GM18526 (cell line): ENCODE results near the gene PGD.

Source experiments
- POLR2A ChIP-seq: IDR thresholded peaks from 3 replicates; pipeline ENCODE4 v1.6.1; 2011; ENCODE audit not compliant: insufficient read length; ENCODE audit errors: extremely low read depth

The PGD gene

DNA sequence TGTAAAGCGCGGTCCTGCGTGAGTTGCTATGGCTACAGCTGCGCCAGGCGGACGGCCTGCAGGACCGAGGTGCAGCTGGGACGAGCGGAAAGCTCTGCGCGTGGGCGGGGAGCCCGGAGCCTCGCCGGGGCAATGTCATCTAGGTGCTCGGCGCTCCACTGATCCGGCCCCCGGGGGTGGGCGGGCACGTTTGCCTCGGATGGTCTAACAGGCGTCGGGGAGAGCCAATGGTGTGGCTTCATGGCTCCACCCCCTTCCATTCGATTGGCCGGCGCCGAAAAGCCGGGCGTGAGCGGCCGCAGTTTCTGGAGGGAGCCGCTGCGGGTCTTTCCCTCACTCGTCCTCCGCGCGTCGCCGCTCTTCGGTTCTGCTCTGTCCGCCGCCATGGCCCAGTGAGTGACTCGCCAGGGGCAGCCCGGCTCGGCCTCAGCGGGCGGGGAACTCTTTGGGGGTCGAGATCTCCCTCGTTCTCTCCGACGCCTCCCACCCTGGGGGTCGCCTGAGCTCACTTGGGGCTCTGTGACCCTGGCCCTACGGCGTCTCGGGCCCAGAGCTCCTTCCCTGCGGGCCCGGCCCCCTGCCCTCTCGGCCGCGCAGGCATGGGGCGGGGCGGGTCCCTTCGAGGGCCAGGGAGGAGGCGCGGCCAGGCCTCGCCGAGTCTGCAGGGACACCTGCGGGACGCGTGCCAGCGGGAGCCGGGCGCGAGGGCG is at the start of gene PGD:
Gene PGD (plus strand): TSS at position 331 of the 710 bp plus-strand sequence. CDS start 54 bp downstream, at position 385.
- peak; percentile 82 for TF ChIP-seq POLR2A

DNA sequence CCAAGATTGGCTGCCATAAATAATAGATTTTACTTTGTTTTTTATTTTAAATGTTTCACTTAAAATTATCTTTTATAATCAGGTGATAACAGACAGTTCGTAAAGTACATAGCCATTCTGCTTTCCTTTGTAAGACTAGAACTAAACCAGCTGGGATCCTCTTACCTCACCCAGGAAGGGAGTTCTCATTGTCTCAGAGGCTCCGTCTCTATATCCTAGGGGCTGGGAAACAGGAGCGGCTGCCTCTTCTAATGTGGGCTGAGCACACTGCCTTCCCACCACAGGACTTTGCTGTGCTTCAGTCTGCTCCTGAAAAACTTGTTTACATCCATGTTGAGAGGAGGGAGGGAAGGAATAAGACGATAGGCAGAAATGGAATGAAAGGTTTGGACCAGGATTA is 45.6 kb upstream of the PGD start:
- TF ChIP-seq POLR2A, result no peak

DNA sequence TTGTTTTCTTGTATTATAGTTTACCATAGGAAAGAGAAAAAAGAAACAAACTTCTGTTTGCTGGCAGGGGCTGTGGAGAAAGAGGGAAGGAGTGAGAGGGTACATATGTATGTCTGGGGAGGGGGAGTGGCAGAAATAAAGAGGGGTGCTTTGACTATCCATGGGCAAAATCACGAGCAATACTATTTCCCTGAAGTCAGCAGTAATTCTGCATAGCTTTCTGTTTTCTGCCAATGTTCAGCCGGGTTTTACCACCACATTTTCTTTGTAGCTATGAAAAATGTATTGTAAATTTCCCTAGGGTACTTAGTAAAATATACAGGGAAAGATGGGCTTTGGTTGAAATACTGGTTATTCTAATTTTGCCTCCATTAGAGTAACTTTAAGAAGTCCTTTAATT is 45.2 kb upstream of the PGD start:
- no peak for TF ChIP-seq POLR2A

DNA sequence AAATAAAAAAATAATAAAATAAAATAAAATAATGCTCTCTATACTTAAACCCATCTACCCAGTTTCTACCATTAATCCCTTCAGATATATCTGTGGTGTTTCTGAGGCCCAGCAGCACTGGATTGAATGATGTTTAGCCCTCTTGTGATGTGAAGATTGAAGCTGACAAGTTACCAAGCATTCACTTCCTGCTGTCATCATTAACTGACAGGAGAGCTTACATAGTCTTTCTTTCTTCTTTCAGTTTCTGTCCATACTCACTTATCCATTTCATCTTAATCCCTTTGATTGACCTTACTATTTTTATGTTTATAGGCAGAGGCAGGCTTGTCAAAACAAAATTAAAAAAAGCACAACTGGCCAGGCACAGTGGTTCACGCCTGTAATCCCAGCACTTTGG is 38.8 kb upstream of the PGD start:
- no peak for TF ChIP-seq POLR2A

DNA sequence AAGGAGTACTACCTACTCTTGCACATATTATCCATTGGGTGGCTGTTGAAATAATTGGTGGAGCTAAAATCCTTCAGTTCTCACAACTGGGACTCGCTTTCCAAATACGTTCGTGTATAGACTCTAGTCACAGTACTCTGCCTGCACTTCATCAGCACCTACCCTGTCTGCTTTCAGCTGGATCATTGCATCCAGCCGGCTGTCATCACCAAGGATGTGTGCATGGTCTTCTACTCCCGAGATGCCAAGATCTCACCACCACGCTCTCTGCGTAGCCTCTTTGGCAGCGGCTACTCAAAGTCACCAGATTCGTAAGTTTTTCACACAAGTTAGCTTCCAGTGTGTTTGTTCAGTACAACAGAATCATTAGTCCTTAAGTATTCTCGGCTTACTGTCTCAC is 37.3 kb upstream of the PGD start:
- TF ChIP-seq POLR2A, result no peak

DNA sequence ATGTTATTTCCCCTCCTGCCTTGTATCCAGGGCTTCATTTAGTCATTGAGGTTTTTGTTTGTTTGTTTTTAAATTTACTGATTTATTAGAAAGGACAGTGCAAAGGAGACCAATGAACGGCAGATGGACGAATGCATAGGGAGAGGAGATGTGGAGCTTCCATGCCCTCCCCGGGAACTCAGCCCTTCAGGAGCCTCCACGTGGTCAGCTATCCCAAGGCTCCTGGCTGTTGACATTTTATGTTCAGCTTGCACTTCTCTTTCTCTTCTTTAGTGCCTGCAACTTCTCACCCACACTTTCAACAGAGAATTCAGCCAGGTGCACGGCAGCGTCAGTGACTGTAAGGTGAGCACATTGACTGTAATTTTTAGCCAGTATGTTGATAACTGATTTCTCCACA is 30.7 kb upstream of the PGD start:
- TF ChIP-seq POLR2A, result no peak

DNA sequence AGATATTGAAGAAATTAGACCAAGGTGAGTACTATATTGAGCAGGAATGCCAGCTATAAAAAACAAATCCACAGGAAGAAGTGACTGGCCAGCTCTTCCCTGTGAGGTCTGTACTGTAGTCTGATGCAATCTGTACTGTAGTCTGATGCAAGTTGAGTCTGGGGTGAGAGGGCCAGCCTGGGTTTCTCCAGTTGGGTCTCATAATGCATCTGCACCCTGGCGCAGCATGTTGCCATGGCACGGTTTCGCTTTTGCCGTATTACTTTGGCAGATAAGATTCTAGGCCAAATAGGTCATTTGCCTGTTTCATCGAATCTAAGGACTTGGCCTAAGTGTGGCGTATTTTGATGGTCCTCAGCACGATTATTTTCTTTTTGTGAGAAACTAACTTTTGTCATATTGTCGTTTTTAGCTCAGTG is 24.4 kb upstream of the PGD start:
- TF ChIP-seq POLR2A, result no peak

DNA sequence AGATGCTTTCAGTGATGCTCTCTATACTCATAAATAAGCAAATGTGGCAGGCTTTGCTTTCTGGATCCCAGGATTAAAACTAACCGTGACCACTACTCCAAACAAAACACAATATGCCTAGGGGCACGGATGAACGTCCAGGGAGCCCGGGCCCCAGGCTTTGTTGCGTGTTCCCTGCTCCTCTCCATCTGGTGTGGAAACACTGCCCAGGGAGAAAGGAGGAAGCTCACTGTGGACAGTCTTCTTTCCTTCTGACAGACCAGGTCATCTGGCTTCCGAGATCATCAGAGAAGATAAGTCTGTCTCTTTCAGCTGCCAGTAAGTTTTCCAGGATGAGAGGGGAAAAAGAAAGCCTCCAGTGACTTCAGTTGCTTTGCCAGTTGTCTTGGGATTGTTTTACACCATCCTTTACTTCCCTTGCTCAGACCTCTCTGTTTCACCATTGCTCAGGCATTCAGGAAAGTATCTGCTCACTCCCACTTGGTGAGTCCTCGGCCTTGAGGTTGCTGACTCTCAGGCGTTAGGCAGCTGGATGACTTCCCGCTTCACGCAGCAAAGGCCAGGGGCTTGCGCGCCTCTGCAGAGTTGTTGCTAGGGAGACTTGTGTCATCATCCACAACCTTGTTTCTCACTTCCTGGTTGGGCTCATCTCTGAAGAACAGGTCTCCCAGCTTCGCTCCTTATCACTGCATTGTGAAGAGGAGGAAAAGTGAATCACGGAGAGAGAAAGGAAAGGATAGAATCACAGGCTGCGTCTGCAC is 20.6 kb upstream of the PGD start:
- TF ChIP-seq POLR2A, result no peak

DNA sequence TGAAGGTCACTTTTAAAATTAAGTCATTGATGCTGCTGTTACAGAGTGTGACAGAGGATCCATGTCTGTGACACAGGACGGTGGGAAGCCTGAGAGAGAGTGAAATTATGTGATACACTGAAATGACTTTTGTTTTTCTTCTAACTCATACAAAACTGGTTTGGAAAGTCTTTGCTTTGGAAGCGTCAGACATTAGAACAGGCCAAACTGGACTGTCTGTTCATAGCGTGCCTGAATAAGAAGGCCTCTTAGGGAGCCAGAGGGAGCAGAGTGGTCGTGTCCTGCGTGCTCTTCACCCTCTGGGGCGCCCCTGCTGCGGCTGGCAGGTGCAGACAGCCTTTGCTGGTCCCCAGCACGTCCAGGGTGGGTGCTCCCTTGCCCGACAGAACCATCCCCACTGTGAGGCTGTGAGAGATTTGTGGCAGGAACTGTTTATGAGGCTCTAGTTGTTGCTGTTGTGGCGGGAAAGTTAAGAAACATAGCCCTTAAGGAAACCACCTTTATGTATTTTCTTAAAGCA is 19.7 kb upstream of the PGD start:
- no peak for TF ChIP-seq POLR2A

DNA sequence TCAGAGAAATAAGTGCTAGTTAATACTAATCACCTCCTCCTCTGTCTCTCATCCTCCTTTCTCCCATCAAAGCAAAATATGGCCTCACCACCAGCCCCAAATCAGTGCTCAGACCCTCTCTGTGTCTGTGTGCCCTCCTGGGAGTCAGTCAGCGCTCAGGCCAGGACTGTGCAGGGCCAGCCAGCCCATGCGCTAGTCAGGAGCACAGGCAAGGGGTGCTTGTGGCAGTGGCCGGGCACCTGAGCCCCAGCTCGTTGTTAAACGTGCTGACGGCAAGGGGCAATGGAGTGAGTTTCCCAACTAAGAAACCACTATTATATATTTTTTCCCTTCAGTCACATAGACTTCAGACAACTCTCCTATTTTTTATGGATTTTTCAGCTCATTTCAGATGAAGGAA is 19.2 kb upstream of the PGD start:
- no peak for TF ChIP-seq POLR2A

DNA sequence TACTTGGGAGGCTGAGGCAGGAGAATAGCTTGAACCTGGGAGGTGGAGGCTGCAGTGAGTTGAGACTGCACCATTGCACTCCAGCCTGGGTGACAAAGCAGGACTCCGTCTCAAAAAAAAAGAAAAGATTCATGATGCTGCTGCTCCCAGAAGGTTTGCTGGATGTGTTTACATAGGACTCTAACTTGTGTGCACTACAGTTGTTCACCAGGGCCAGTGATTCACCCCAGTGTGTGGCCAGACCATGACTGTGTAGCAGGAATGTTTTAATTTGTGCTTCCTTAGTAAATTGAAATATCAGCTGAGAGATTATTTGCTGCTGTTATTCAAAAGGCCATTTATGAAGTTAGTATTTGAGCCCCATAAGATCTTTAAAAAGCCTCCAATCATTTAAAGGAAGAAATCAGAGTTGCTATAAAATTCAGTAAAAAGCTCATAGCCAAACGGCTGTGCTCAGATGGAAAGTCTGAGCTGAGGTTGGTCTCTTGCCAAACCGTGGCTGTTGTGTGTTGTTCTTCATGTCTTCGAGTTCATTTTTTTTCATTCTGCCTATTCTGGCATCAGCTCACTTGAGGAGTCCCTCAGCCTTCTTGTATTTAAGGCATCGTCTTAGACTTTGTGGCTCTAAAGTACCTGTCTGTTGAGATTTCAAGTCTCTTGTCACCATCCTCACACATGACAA is 18.1 kb upstream of the PGD start:
- no peak for TF ChIP-seq POLR2A

DNA sequence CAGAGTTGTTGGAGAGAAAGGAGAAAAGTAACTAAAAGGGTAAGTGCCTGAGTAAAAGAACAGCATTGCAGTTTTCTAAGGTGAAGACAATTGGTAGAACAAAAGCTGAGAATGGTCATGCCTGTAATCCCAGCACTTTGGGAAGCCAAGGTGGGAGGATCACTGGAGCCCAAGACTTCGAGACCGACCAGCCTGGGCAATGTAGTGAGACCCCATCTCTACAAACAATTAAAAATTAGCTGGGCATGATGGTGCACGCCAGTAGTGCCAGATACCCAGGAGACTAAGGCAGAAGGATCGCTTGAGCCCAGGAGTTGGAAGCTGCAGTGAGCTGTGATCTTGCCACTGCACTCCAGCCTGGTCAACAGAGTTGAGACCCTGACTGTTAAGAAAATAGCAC is 15.2 kb upstream of the PGD start:
- TF ChIP-seq POLR2A, result no peak

DNA sequence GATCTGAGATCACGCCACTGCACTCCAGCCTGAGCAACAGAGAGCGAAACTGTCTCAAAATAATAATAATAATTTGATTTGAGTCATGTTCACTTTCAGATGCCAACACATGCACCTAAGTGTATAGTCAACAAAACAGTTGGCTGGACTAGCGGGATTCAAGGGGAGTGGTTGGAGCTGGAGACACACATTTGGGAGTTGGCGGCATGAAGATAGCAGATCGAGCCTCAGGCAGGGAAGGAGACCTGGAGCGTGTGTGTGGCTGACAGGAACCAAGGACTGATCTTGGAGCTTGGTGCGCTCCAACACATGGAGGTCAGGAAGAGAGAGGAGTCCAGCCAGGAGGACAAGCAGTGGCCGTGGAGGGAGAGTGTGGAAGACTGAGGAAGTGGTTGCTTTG is 14.6 kb upstream of the PGD start:
- no peak for TF ChIP-seq POLR2A

DNA sequence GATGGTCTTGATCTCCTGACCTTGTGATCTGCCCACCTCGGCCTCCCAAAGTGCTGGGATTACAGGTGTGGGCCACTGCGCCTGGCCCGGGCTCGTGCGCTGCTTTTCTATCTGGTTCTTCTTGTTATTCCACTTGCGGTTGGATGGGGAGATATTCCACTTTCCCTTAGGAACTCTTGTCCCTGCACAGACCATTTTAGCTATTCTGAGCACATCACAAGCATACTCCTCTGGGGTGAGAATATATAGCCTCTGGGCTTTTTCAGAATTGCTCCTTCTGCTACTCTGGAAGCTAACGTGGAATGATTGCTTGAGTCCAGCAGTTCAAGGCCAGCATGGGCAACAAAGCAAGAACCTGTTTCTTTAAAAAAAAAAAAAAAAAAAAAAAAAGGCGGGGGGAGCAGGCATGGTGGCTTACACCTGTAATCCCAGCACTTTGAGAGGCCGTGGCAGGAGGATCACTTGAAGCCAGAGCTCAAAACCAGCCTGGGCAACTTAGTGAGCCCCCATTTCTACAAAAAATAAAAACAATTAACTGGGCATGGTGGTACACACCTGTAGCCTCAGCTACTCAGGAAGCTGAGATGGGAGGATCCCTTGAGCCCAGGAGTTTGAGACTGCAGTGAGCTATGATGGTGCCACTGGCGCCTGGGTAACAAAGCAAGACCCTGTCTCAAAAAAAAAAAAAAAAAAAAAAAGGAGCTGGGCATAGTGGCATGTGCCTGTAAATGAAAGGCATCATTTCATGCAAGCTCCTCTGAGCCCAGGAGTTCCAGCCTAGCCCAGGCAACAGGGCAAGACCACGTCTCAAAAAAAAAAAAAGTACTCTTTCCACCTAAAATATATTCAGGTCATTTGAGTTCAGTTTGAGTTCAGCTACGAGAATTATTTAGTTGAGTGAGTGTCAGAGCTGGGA is 11.8 kb upstream of the PGD start:
- no peak for TF ChIP-seq POLR2A
